Testis (tissue), 2 donors: ENCODE measurements around the gene CSRP2.

Source experiments
- POLR2A ChIP-seq: fragments of 450-650 bp; IDR thresholded peaks from one replicate; pipeline ENCODE4 v1.6.1; 2017; ENCODE audit warnings: antibody characterized with exemption, mild to moderate bottlenecking, moderate library complexity
- TF ChIP-seq, protein P1 (sequence below), 3 experiments: fragments of 450-650 bp in 2 of 3; fragments of 200-600 bp in 1 of 3; sonication (generic) in 1 of 3; IDR thresholded peaks; one replicate each; pipeline ENCODE4 v1.5.1; 2016 to 2019; ENCODE audit warnings: antibody characterized with exemption in 3 of 3, mild to moderate bottlenecking in 2 of 3, moderate library complexity in 1 of 3

- TF ChIP-seq, protein P1, sequence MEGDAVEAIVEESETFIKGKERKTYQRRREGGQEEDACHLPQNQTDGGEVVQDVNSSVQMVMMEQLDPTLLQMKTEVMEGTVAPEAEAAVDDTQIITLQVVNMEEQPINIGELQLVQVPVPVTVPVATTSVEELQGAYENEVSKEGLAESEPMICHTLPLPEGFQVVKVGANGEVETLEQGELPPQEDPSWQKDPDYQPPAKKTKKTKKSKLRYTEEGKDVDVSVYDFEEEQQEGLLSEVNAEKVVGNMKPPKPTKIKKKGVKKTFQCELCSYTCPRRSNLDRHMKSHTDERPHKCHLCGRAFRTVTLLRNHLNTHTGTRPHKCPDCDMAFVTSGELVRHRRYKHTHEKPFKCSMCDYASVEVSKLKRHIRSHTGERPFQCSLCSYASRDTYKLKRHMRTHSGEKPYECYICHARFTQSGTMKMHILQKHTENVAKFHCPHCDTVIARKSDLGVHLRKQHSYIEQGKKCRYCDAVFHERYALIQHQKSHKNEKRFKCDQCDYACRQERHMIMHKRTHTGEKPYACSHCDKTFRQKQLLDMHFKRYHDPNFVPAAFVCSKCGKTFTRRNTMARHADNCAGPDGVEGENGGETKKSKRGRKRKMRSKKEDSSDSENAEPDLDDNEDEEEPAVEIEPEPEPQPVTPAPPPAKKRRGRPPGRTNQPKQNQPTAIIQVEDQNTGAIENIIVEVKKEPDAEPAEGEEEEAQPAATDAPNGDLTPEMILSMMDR (IDR thresholded peaks at IDR 0.05), result no peak
- TF ChIP-seq POLR2A, result no peak
Observed at GRCh38 chr12:76909290-76909689, 30.5 kb upstream of the CSRP2 start.
